Lower leg skin (tissue), 4 donors: ENCODE data around the gene MTA3. TPM values are rescaled to one million over a fixed set of nuclear protein-coding genes. Genes with fewer than 3 reads are reported as not detected.
A peak's percentile ranks its signal among the peaks of the same experiment; 100 is the strongest.

ENCODE experiments used
- DNase-seq, 2 donors: peaks; one replicate each; pipeline ENCODE4 v3.0.0-alpha.2; 2019; ENCODE audit warnings: low spot score in 2 of 2
- H3K4me3 ChIP-seq: fragments of 200-600 bp; sonication (generic); 2 replicates; pipeline ENCODE4 v1.5.1; 2017; ENCODE audit warnings: mild to moderate bottlenecking, low read depth; ENCODE audit not compliant: poor library complexity, severe bottlenecking
- CTCF ChIP-seq, 3 donors: fragments of 450-650 bp; IDR thresholded peaks; one replicate each; pipeline ENCODE4 v1.5.1; 2016; ENCODE audit warnings: antibody characterized with exemption in 3 of 3, mild to moderate bottlenecking in 3 of 3, moderate library complexity in 2 of 3
- POLR2A ChIP-seq, 2 donors: fragments of 450-650 bp; IDR thresholded peaks; one replicate each; pipeline ENCODE4 v1.6.1; 2016 to 2017; ENCODE audit warnings: antibody characterized with exemption in 2 of 2, mild to moderate bottlenecking in 1 of 2, moderate library complexity in 1 of 2
- WGBS, 2 donors: methylation state at CpG; one replicate each; pipeline ENCODE4 v1.1.5; 2018; 5-methylcytosine and 5-hydroxymethylcytosine counted together
- intact Hi-C: fragments of 100-400 bp; cut with DNase I; formaldehyde crosslinking; loops from one replicate; pipeline ENCODE4 v1.15.0; 2023; ENCODE audit warnings: low total_unique reads
- total RNA-seq, 4 donors: library from RNA; depleted of rRNA; stranded (reverse); fragments of >200 nt; gene quantifications; one replicate each; pipeline ENCODE4 v1.1.0, GENCODE V29; 2016

The MTA3 gene
- total RNA-seq, 4 donors from 2014 or later: 32.9 to 50.4 (median 35.9) TPM

DNA sequence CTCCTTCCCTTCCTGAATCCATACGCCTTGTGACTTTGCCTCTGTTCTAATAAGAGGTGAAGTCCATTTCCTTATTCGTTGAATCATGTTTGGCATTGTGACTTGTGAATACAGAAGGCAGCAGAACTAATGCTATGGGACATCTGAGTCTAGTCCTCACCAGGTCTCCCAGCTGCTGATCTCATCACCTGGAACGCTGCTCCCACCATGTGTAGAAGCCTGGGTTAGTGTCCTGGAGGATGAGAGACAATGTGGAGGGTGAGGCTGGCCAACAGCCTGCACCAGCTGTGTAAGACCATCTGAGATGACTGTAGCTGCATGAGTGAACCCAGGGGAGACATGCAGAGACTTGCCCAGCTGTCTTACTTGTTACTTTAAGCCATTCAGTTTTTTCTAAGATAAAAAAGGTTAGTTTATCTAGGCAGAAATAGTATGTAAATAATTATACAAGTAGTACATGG, 227.4 kb downstream of the MTA3 start:
- WGBS, 2 donors: 38 to 47% methylated on average over 3 of the region's 3 CpGs
- DNase-seq: peak in 1 of 2 donors; percentile 66
- H3K4me3 ChIP-seq: no peak overlapping the region
- TF ChIP-seq POLR2A (IDR thresholded peaks at IDR 0.05) (no peak), CTCF (IDR thresholded peaks at IDR 0.05) (no peak)
- intact Hi-C loops: no loop called here

DNA sequence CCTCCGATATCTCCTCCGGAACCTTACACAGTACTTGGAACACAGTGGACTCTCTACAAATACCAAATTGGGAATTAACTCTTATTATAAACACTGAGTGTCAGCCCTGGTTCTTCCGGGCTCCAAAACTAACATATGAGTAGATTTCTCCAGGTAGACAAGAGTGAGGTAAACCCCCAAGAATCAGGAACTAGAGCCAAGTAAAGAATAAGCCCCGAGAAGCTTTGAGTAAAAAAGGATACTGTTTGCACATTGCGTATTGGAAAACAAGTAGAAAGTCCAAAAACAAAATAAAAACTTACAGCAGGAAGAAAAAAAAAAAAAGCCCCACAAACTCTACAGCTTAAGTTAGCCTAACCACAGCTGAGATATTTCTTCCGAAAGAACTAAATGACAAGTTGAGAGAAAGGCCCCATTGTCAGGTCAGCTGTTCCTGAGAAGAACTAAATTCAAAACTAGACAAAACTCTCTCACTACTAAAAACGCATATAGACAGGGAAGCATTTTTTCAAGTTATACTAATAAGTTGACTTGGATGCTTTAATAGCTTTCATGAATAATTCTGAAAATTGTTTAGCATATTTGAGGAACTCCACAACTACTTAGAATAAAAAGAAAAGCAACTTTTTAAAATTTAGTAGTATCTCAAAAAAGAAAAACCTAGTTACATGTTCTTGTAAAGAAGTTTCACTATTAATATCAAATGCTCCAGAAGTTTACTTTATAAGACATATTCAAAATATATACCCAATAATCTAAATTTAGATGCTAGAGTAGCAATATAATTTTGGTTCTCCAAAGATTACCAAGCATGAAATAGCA, 228.2 kb downstream of the MTA3 start:
- no peak for DNase-seq
- no peak overlapping the region for H3K4me3 ChIP-seq
- WGBS, 2 donors: 77 to 81% methylated on average over 7 of the region's 7 CpGs
- TF ChIP-seq POLR2A (IDR thresholded peaks at IDR 0.05) (no peak), CTCF (IDR thresholded peaks at IDR 0.05) (no peak)
- intact Hi-C loops: no loop called here

DNA sequence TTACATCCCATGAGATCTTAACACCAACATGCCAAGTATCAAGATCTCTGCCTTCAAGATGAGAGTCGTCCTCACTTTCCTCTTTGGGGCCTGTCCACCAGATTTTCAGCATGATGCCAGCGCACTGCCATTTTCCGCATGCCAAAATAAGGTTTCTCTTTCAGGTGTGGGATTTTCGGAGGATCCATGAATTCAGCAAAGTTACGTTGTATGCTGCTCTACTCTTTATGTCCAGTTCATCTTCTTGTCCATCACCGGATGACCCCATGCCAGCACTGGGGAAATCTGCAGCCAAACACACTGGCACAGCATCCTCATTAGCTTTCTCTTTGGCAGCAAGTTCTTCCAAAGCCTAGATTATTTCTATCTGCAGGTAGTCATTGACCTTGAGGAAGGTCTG, 228.8 kb downstream of the MTA3 start:
- H3K4me3 ChIP-seq: no peak overlapping the region
- TF ChIP-seq POLR2A (IDR thresholded peaks at IDR 0.05): no peak
- TF ChIP-seq CTCF (IDR thresholded peaks at IDR 0.05): no peak
- 79 to 86% methylated on average over 6 of the region's 6 CpGs for WGBS, 2 donors
- intact Hi-C loops: no loop called here
- DNase-seq: peak in 1 of 2 donors; percentile 23

- WGBS, 2 donors: 70 to 79% methylated on average over 4 of the region's 4 CpGs
- intact Hi-C loops: no loop called here
- no peak overlapping the region for H3K4me3 ChIP-seq
- no peak for DNase-seq
- TF ChIP-seq CTCF (IDR thresholded peaks at IDR 0.05): no peak
- no peak for TF ChIP-seq POLR2A (IDR thresholded peaks at IDR 0.05)
Measured at GRCh38 chr2:42799881-42800280, 231.4 kb downstream of the MTA3 start.

- DNase-seq: peak in 1 of 2 donors; percentile 17
- 86 to 89% methylated on average over 4 of the region's 4 CpGs for WGBS, 2 donors
- H3K4me3 ChIP-seq: no peak overlapping the region
- TF ChIP-seq CTCF (IDR thresholded peaks at IDR 0.05) (no peak), POLR2A (IDR thresholded peaks at IDR 0.05) (no peak)
- intact Hi-C loops: no loop called here
Measured at GRCh38 chr2:42800461-42800962, 232.1 kb downstream of the MTA3 start.
